HG03103 (cell line): ENCODE results near the gene SVOP.
"Not testable (repeated sequence)": the region's sequence is repeated elsewhere in the genome, so short reads cannot be mapped to it uniquely, and the experiment has no call there.

Experiments
- ATAC-seq: cut with Tn5 transposase; IDR thresholded peaks from one replicate; pipeline ENCODE4 v1.9.1; 2021; ENCODE audit warnings: low read depth; ENCODE audit not compliant: unreplicated experiment

Gene SVOP

DNA sequence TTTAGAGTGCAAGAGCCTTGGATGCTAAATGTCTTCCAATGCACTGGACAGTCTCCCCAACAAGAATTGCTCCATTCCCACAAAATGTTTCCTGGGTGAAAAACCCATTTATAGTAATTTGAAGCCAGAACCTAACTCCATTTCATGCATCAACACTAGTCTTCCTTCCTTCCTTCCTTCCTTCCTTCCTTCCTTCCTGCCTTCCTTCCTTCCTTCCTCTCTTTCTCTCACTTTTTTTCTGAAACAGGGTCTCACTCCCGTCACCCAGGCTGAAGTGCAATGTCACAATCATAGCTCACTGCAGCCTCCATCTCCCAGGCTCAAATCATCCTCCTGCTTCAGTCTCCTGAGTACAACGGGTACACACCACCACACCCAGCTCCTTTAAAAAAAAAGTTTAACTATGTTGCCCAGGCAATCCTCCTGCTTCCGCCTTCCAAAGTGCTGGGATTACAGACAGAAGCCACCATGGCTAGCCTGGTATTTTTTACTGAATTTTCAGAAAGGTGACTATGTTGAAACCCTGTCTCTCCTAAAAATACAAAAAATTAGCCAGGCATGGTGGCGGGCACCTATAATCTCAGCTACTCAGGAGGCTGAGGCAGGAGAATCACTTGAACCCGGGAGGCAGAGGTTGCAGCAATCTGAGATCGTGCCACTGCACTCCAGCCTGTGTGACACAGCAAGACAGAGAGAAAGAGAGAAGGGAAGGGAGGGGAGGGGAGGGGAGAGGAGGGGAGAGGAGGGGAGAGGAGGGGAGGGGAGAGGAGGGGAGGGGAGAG lies 161.5 kb downstream of the SVOP start:
- ATAC-seq, result not testable (repeated sequence)

DNA sequence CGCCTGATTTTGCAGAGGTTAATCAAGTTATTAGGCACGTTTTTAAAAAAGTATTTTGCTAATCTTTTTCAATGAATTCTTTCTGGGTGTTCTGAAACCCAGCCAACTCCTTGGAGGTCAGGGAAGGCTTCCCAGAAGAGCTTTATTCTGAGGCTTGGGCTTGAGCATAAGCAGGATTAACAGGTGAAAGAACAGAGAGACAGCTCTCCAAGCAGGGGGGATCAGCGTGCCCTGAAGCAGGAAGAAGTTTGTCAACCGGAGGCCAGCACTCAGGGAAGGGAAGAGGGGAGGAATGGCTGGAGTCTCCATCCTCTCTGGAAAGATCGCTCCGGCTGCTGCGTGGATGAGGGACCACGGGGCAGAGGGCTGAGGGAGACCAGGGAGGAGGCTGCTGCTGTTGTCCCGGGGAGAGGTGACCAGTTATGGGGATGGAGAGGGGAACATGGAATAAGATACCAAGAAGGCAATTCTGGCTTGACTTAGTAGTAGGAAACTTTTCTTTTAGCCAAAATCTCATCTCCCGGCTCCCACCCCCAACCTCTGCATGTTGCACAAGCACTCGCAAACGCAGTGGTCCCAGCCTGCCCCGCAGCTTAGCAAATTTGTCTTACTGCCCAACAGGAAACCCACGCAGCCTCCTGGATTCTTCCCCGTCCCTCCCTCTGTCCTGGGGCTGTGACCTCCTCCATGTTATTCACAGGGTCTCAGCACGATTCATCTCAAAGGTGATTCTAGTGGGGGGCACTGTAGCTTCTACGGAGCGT lies 162.4 kb downstream of the SVOP start:
- ATAC-seq, result no peak
